ENCODE data around the gene CRIP3. TPM values are rescaled to one million over a fixed set of nuclear protein-coding genes. Genes with fewer than 3 reads are reported as not detected.

The CRIP3 gene
- total and polyA plus RNA-seq, 2 of the 13 experiments (the other 11 are each of a cell fraction or from before 2014, with no cell fraction given), result 6.3 to 9.3 TPM

DNA sequence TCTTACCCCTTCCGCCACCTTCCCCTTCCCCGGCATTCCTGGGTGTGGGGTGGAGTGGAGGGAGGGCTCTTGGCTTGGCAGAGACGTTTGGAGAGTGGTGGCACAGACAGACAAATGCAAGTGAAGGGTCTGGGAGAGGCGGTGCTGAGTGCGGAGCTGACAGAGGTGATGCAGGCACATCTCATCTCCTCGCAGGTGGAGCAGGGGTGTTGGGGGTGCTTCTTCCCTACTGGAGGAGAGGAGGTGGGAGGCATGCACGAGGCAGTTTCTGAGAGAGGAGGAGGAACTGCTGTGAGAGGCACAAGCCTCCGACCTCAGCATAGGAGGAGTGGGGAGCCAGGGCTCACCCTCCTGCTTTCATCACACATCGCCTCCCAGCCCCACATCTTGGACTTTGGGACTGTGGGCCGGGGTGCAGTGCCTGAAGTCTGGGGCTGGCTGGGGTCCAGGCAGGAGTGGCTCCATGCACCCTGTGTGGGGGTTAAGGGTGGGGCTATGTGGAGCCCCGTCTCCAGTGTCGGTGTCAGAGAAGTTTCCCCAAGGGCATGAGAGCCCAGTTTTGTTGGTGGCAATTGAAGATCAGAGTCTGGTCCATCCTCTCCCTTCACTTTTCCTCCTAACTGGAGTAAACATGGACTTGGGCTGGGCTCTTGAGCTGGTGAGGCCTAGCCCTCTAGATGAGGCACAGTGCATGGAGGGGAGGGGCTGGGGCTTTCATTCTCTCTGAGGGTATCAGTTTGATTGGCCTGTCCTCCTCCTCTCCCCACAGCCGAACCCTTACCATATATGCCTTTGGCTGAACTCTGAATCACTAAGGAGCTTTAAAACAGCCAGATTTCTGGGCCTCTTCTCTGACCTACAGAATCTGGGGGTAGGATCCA lies 30.7 kb downstream of the CRIP3 start (continued):
- TF ChIP-seq ZNF337 (CRISPR knock-in tag; IDR thresholded peaks at IDR 0.05; ENCODE audit: borderline replicate concordance, low read depth) (peak; percentile 63; the same call in 1 of the 2 replicates), NCOR1 (IDR thresholded peaks at IDR 0.05; ENCODE audit: borderline replicate concordance, low read length) (peak; percentile 83), HOXA3 (CRISPR knock-in tag; IDR thresholded peaks at IDR 0.05) (peak; percentile 78; the same call in 1 of the 2 replicates), ZNF567 (CRISPR knock-in tag; IDR thresholded peaks at IDR 0.05; ENCODE audit: borderline replicate concordance) (peak; percentile 93), ZNF224 (CRISPR knock-in tag; IDR thresholded peaks at IDR 0.05) (peak; percentile 78; the same call in 1 of the 2 replicates), ZFX (CRISPR knock-in tag; IDR thresholded peaks at IDR 0.05; ENCODE audit: low read depth) (peak; percentile 96), NBN (conservative IDR thresholded peaks at IDR 0.05) (no peak), ZNF558 (CRISPR knock-in tag; IDR thresholded peaks at IDR 0.05; ENCODE audit: borderline replicate concordance) (0 out of 2 replicates have a peak, but pooled peaks have one; percentile 81), SOX6 (IDR thresholded peaks at IDR 0.05) (no peak), SOX6 (CRISPR knock-in tag; IDR thresholded peaks at IDR 0.05) (0 out of 2 replicates have a peak, but pooled peaks have one; percentile 44), ZSCAN29 (CRISPR knock-in tag; conservative IDR thresholded peaks at IDR 0.05) (no peak), ZFP37 (CRISPR knock-in tag; IDR thresholded peaks at IDR 0.05; ENCODE audit: borderline replicate concordance) (no peak)
- TF ChIP-seq, protein P1, sequence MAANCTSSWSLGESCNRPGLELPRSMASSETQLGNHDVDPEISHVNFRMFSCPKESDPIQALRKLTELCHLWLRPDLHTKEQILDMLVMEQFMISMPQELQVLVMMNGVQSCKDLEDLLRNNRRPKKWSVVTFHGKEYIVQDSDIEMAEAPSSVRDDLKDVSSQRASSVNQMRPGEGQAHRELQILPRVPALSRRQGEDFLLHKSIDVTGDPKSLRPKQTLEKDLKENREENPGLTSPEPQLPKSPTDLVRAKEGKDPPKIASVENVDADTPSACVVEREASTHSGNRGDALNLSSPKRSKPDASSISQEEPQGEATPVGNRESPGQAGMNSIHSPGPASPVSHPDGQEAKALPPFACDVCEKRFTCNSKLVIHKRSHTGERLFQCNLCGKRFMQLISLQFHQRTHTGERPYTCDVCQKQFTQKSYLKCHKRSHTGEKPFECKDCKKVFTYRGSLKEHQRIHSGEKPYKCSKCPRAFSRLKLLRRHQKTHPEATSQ (CRISPR knock-in tag; IDR thresholded peaks at IDR 0.05; ENCODE audit: borderline replicate concordance), result no peak
- TF ChIP-seq, protein P2, sequence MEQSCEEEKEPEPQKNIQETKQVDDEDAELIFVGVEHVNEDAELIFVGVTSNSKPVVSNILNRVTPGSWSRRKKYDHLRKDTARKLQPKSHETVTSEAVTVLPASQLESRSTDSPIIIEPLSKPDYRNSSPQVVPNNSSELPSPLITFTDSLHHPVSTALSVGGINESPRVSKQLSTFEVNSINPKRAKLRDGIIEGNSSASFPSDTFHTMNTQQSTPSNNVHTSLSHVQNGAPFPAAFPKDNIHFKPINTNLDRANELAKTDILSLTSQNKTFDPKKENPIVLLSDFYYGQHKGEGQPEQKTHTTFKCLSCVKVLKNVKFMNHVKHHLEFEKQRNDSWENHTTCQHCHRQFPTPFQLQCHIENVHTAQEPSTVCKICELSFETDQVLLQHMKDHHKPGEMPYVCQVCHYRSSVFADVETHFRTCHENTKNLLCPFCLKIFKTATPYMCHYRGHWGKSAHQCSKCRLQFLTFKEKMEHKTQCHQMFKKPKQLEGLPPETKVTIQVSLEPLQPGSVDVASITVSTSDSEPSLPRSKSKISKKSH (CRISPR knock-in tag; IDR thresholded peaks at IDR 0.05; ENCODE audit: borderline replicate concordance), result 0 out of 2 replicates have a peak, but pooled peaks have one; percentile 28
- TF ChIP-seq, protein P3, sequence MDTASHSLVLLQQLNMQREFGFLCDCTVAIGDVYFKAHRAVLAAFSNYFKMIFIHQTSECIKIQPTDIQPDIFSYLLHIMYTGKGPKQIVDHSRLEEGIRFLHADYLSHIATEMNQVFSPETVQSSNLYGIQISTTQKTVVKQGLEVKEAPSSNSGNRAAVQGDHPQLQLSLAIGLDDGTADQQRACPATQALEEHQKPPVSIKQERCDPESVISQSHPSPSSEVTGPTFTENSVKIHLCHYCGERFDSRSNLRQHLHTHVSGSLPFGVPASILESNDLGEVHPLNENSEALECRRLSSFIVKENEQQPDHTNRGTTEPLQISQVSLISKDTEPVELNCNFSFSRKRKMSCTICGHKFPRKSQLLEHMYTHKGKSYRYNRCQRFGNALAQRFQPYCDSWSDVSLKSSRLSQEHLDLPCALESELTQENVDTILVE (CRISPR knock-in tag; IDR thresholded peaks at IDR 0.05), result no peak; the same call in 1 of the 2 replicates
- TF ChIP-seq, protein P4, sequence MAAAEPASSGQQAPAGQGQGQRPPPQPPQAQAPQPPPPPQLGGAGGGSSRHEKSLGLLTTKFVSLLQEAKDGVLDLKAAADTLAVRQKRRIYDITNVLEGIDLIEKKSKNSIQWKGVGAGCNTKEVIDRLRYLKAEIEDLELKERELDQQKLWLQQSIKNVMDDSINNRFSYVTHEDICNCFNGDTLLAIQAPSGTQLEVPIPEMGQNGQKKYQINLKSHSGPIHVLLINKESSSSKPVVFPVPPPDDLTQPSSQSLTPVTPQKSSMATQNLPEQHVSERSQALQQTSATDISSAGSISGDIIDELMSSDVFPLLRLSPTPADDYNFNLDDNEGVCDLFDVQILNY (CRISPR knock-in tag; conservative IDR thresholded peaks at IDR 0.05), result no peak
- TF ChIP-seq, protein P5, sequence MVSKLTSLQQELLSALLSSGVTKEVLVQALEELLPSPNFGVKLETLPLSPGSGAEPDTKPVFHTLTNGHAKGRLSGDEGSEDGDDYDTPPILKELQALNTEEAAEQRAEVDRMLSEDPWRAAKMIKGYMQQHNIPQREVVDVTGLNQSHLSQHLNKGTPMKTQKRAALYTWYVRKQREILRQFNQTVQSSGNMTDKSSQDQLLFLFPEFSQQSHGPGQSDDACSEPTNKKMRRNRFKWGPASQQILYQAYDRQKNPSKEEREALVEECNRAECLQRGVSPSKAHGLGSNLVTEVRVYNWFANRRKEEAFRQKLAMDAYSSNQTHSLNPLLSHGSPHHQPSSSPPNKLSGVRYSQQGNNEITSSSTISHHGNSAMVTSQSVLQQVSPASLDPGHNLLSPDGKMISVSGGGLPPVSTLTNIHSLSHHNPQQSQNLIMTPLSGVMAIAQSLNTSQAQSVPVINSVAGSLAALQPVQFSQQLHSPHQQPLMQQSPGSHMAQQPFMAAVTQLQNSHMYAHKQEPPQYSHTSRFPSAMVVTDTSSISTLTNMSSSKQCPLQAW (CRISPR knock-in tag; IDR thresholded peaks at IDR 0.05), result peak; percentile 40; the same call in 1 of the 2 replicates
- TF ChIP-seq, protein P6, sequence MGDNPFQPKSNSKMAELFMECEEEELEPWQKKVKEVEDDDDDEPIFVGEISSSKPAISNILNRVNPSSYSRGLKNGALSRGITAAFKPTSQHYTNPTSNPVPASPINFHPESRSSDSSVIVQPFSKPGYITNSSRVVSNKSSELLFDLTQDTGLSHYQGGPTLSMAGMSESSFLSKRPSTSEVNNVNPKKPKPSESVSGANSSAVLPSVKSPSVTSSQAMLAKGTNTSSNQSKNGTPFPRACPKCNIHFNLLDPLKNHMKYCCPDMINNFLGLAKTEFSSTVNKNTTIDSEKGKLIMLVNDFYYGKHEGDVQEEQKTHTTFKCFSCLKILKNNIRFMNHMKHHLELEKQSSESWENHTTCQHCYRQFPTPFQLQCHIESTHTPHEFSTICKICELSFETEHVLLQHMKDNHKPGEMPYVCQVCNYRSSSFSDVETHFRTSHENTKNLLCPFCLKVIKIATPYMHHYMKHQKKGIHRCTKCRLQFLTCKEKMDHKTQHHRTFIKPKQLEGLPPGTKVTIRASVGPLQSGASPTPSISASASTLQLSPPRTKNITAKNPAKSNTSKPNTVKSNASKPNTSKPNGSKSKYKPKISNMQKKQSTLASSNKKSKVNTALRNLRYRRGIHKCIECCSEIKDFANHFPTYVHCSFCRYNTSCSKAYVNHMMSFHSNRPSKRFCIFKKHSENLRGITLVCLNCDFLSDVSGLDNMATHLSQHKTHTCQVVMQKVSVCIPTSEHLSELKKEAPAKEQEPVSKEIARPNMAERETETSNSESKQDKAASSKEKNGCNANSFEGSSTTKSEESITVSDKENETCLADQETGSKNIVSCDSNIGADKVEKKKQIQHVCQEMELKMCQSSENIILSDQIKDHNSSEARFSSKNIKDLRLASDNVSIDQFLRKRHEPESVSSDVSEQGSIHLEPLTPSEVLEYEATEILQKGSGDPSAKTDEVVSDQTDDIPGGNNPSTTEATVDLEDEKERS (CRISPR knock-in tag; IDR thresholded peaks at IDR 0.05), result 0 out of 2 replicates have a peak, but pooled peaks have one; percentile 56
